ENCODE results near the gene FAM222A. TPM values are rescaled to one million over a fixed set of nuclear protein-coding genes. Genes with fewer than 3 reads are reported as not detected.

Gene FAM222A
- total RNA-seq, 1 experiment from 2014 or later, result 12.8 TPM

DNA sequence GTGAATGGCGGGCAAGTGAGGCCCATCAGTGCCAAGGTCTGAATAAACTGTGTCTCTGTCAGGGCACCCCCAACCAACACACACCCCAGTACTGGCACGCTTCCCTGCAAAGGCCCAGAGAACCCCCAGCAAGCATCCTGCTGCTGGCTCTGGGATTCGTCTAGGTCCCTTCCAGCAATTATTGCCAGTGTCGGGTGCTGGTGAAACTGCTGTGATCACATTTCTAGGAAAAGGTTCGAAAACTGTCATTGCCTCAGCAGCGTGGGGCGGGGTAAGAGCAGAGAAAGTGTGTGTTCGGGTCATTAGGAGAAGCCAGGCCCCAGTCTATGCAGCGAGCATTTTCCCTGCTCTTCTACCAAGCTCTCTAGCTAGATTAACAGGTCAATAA, 2.5 kb downstream of the FAM222A start:
- in situ Hi-C loops (cut with HindIII; ENCODE audit: low pct_unique_long_range_greater_than_20kb, low sequenced_read_pairs) (no loop called here), intact Hi-C loops (cut with micrococcal nuclease; ENCODE audit: unreplicated experiment) (loop anchor here (10.0 kb wide), 2 partner anchors 91 to 121 kb away; no protein-coding TSS in a partner anchor)
- Histone ChIP-seq H3K4me3 (ENCODE audit: low read depth in 2 of 2, low read length in 2 of 2) (no peak overlapping the region; a peak in 1 of 4 replicates), H3K27me3 (ENCODE audit: control insufficient read depth, insufficient read depth, low read length) (no peaks in the 10 kb centered on the region), H3K9me3 (ENCODE audit: control insufficient read depth, insufficient read depth, low read depth, low read length) (no peaks in the 10 kb centered on the region), H3K36me3 (ENCODE audit: control insufficient read depth, insufficient read depth, low read length) (no peaks in the 10 kb centered on the region), H3K27ac (ENCODE audit: low read length) (no peak overlapping the region), H3K4me1 (ENCODE audit: control insufficient read depth, insufficient read depth, low read length) (peaks cover 28% of the 10 kb centered on the region)
- CTCF ChIA-PET, result no interaction called here
- POLR2A ChIA-PET, result no interaction called here
- TF ChIP-seq, protein P1, sequence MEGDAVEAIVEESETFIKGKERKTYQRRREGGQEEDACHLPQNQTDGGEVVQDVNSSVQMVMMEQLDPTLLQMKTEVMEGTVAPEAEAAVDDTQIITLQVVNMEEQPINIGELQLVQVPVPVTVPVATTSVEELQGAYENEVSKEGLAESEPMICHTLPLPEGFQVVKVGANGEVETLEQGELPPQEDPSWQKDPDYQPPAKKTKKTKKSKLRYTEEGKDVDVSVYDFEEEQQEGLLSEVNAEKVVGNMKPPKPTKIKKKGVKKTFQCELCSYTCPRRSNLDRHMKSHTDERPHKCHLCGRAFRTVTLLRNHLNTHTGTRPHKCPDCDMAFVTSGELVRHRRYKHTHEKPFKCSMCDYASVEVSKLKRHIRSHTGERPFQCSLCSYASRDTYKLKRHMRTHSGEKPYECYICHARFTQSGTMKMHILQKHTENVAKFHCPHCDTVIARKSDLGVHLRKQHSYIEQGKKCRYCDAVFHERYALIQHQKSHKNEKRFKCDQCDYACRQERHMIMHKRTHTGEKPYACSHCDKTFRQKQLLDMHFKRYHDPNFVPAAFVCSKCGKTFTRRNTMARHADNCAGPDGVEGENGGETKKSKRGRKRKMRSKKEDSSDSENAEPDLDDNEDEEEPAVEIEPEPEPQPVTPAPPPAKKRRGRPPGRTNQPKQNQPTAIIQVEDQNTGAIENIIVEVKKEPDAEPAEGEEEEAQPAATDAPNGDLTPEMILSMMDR (IDR thresholded peaks at IDR 0.05), result no peak
- TF ChIP-seq SIN3A (IDR thresholded peaks at IDR 0.05; ENCODE audit: borderline replicate concordance, insufficient read depth, low read depth, low read length) (no peak), TCF7L2 (IDR thresholded peaks at IDR 0.05; ENCODE audit: low read depth, low read length) (no peak), POLR2AphosphoS5 (IDR thresholded peaks at IDR 0.05; ENCODE audit: low read depth, low read length) (no peak)
- TF ChIP-seq, protein P2, sequence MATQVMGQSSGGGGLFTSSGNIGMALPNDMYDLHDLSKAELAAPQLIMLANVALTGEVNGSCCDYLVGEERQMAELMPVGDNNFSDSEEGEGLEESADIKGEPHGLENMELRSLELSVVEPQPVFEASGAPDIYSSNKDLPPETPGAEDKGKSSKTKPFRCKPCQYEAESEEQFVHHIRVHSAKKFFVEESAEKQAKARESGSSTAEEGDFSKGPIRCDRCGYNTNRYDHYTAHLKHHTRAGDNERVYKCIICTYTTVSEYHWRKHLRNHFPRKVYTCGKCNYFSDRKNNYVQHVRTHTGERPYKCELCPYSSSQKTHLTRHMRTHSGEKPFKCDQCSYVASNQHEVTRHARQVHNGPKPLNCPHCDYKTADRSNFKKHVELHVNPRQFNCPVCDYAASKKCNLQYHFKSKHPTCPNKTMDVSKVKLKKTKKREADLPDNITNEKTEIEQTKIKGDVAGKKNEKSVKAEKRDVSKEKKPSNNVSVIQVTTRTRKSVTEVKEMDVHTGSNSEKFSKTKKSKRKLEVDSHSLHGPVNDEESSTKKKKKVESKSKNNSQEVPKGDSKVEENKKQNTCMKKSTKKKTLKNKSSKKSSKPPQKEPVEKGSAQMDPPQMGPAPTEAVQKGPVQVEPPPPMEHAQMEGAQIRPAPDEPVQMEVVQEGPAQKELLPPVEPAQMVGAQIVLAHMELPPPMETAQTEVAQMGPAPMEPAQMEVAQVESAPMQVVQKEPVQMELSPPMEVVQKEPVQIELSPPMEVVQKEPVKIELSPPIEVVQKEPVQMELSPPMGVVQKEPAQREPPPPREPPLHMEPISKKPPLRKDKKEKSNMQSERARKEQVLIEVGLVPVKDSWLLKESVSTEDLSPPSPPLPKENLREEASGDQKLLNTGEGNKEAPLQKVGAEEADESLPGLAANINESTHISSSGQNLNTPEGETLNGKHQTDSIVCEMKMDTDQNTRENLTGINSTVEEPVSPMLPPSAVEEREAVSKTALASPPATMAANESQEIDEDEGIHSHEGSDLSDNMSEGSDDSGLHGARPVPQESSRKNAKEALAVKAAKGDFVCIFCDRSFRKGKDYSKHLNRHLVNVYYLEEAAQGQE (IDR thresholded peaks at IDR 0.05; ENCODE audit: insufficient read depth in 1 of 2, low read depth in 2 of 2, low read length in 1 of 2), result no peak
- ATAC-seq (no peak), DNase-seq (ENCODE audit: low read depth, low spot score) (no peak)
- no TSS peak for BruUV-seq (replicated peaks)

DNA sequence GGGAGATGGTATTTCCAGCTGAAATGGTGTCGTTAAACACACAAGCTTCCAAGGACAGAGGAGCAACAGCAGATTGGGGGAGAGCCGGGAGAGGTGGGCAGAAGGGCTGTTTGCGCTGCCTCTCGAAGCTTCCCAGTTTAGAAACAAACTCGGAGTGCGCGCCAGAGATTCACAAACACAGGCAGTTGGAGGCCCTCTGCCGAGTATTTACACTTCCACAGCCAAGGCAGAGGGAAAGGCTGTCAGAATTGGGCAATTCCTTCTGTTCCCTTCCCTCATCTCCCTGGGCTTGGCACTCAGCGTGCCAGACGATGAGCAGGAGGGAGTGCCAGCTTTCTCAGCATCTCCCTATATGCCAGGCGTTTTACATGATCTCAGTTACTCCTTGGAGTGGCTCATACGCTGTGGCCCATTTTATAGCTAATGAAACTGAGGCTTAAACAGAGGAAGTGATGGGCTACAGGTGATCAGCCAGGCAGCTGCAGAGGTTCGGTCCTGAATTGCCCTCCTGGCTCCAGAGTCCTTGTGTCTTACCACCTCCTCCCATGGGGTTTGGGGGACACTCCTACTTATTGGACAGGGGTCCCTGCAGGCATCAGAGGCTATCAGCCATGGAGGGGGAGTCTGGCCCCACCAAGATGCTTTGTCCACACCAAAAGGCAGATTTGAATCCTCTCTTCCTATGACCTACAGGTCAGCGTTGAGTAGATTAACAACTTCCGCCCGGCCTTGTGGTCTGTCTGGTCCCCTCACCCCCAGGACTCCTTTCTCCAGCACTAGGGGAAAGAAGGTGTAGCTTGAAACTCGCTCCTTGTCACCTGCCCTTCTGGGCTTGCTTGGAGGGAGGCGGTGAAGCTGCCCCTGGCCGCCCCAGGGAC, 3.1 kb downstream of the FAM222A start:
- no peak for TF ChIP-seq SIN3A (IDR thresholded peaks at IDR 0.05; ENCODE audit: borderline replicate concordance, insufficient read depth, low read depth, low read length)
- TF ChIP-seq POLR2AphosphoS5 (IDR thresholded peaks at IDR 0.05; ENCODE audit: low read depth, low read length), result no peak
- no peak for TF ChIP-seq TCF7L2 (IDR thresholded peaks at IDR 0.05; ENCODE audit: low read depth, low read length)
- TF ChIP-seq, protein P2 (IDR thresholded peaks at IDR 0.05; ENCODE audit: insufficient read depth in 1 of 2, low read depth in 2 of 2, low read length in 1 of 2), result no peak
- TF ChIP-seq, protein P1 (IDR thresholded peaks at IDR 0.05), result no peak
- POLR2A ChIA-PET, result no interaction called here
- BruUV-seq (replicated peaks), result TSS peak; percentile 66
- no peak overlapping the region for H3K27ac ChIP-seq (ENCODE audit: low read length)
- in situ Hi-C loops (cut with HindIII; ENCODE audit: low pct_unique_long_range_greater_than_20kb, low sequenced_read_pairs) (no loop called here), intact Hi-C loops (cut with micrococcal nuclease; ENCODE audit: unreplicated experiment) (loop anchor here (10.0 kb wide), 2 partner anchors 92 to 122 kb away; no protein-coding TSS in a partner anchor)
- H3K4me3 ChIP-seq (ENCODE audit: low read depth in 2 of 2, low read length in 2 of 2), result no peak overlapping the region
- ATAC-seq (no peak), DNase-seq (ENCODE audit: low read depth, low spot score) (no peak)
- peaks cover 27% of the 10 kb centered on the region for H3K4me1 ChIP-seq (ENCODE audit: control insufficient read depth, insufficient read depth, low read length)
- no peaks in the 10 kb centered on the region for H3K36me3 ChIP-seq (ENCODE audit: control insufficient read depth, insufficient read depth, low read length)
- H3K27me3 ChIP-seq (ENCODE audit: control insufficient read depth, insufficient read depth, low read length), result no peaks in the 10 kb centered on the region
- no peaks in the 10 kb centered on the region for H3K9me3 ChIP-seq (ENCODE audit: control insufficient read depth, insufficient read depth, low read depth, low read length)
- CTCF ChIA-PET, result no interaction called here
